Measurements from ENCODE around the gene SLC35G4. TPM values are rescaled to one million over a fixed set of nuclear protein-coding genes. Genes with fewer than 3 reads are reported as not detected.
"Not testable (repeated sequence)": the region's sequence is repeated elsewhere in the genome, so short reads cannot be mapped to it uniquely, and the experiment has no call there.

Gene SLC35G4
- total RNA-seq: not detected
- long read RNA-seq, donor 1: 0 reads
- long read RNA-seq, donor 2: 0 reads

DNA sequence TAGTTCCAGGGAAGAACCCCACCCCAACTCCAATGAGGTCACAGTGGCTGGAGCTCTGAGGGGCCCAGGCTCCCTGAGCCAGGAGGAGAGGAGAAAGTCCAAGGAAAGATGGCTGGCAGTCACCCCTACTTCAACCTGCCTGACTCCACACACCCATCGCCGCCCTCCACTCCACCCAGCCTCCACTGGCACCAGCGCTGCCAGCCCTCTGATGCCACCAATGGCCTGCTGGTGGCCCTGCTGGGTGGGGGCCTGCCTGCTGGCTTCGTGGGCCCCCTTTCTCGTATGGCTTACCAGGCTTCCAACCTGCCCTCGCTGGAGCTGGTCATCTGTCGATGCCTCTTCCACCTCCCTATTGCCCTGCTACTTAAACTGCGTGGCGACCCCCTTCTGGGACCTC is at the start of gene SLC35G4:
Gene SLC35G4 (plus strand): TSS at position 109 of the 400 bp plus-strand sequence. CDS start 0 bp downstream, at position 109.
- intact Hi-C loops (cut with DNase I); DNase-seq (ENCODE audit: low spot score): not testable (repeated sequence)

DNA sequence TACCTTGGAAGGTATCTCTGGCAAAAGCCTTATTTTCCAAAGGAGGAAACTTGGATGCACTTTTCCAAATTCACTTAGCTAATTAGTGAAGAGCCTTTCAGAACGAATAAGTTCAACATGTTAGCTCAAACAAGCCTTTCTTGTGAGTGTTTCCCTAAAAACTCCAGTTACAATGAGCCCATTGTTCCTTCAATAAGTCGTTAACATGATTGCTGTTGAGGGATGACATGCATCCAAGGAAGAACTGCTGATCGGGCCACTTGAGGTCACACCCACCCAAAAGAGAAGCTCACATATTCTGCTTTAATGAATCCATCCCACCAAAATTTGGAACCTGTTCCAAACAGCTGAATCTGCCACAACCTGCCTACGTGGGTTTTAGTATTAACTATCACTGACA is 48.1 kb upstream of the SLC35G4 start:
- no peak for DNase-seq (ENCODE audit: low spot score)
- intact Hi-C loops (cut with DNase I): no loop called here

DNA sequence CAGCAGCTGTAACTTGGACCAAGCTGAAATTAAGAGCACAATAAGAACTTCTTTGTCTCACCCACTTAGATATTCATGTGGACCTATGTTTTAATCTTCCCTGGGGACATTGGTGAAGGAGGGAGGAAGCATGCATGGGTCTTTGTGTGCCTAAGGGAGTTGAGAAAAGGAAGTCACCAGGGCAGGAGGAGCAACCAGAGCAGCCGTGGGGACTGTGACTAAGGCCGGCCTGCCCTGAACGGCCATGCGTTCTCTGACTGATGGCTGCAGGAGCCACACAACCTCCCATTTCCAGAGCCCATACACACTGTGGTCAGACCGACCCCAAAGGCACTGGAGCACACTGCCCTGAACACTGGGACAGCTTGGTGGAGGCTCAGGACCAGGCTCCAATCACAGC is 43.7 kb upstream of the SLC35G4 start:
- intact Hi-C loops (cut with DNase I): no loop called here
- DNase-seq (ENCODE audit: low spot score): no peak

DNA sequence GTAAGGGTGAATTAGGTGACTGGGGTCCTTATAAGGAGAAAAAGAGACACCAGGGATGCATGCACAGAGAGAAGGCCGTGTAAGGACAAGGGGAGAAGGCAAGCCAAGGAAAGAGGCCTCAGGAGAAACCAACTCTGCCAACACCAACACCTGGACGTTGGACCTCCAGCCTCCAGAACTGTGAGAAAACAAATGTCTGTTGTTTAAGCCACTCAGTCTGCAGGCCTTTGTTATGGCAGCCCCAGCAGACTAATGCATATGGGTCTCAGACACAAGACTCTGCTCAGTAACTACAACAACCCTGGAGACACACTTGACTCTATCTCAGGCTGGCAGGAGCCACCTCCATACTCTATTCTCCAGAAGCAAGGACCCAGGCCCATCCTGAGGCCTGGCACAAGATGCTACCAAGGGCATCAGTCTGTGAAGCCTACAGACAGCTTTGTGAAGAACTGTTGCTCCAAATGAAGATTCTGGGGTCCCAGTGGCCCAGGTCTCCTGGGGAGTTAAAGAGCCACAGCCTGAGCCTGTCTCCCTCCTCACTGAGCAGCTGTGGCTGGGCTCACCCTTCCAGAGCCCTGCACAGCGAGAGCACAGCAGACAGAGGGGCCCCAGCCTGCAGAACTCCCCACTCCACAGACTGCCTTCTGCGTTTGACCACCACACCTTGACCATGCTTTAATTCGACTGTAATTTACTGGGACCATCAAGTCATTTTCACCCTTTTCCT is 43.0 kb upstream of the SLC35G4 start:
- no peak for DNase-seq (ENCODE audit: low spot score)
- intact Hi-C loops (cut with DNase I): no loop called here

DNA sequence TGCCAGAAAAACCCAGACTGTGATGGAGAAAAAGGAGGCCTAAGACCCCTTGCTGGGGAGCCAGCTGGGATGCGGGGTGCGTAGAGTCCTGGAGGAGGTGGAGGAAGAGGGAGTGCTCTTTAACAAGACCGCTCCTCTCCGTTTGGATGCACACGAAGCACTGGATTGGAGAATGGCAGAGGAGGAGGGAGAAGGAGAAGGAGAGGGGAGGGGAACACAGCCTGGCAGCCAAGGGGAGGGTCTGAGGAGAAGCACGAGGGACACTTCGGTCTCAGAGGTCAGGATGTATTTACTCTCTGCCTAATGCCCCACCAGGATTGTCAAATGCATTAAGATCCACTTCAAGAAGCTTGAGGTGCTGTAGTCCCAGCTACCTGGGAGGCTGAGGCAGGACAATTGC is 42.0 kb upstream of the SLC35G4 start:
- intact Hi-C loops (cut with DNase I): no loop called here
- DNase-seq (ENCODE audit: low spot score): no peak

DNA sequence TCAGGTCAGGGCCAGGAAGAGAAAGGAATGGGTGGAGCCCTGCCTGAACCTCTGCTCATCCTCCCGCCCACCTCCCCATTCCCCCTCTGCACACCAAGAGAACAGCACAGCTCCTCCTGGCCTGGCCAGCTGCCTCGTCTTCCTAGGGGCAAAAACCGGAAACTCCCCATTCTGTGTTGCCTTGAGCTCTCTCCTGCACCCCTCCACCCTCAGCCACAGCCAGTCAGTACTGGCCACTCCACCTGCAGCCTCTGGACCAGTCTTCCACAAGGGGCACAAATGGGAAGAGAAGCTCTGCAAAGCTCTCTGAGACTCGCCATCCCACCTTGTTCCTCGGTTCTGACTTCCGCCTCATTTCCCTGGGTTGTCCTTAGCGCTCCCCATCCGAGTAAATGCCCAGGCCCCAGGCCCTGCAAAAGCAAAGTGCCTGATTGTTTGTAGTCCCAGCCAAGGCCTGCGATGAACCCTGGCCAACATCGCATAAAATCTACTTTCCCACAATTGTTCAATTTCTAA is 39.3 kb upstream of the SLC35G4 start:
- DNase-seq (ENCODE audit: low spot score): no peak
- intact Hi-C loops (cut with DNase I): no loop called here

DNA sequence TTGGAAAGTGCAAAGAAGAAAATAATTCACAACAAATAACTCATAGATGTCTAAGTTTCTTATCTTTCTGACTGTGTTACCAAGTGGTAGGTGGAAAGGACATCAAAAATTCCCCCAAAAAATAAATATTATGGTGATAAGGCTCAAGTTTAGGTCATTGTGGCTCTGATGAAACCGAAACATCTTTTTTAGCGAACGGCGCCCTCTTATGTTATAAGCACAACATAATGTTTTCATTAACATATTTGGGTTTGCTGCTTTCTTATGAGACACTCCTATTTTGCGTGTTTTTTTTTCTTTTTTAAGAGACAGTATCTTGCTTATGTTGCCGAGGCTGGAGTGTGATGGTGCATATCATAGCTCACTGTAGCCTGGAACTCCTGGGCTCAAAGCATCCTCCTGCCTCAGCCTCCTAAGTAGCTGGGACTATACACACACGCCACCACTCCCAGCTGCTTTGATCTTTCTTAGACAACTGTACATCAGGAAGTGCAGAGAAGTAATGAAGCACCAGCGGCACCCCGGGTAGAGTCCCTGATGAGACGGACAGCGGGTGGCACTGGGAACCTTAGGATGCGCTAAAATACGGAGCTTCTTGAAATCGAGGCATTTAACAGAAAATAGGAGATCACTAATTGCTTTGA is 38.5 kb upstream of the SLC35G4 start:
- DNase-seq (ENCODE audit: low spot score): no peak
- intact Hi-C loops (cut with DNase I): no loop called here

DNA sequence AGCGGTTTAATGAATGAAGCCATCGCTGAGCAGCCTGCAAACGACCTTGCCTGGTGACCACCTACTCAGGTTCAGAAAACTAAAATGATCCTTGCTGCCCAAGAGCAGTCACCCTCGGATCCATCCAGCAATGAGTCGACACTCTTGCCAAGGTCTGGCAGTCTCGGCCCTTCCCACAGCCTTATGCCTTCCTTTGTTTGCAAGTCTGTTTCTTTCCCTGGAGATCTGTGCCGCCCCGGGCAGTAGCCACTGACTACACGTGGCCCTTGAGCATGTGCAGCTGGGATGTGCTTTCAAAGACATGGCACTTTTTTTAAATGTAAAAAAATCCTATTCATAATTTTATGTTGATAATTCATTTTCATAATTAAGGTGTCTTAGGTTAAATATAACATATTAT is 37.2 kb upstream of the SLC35G4 start:
- DNase-seq (ENCODE audit: low spot score): no peak

DNA sequence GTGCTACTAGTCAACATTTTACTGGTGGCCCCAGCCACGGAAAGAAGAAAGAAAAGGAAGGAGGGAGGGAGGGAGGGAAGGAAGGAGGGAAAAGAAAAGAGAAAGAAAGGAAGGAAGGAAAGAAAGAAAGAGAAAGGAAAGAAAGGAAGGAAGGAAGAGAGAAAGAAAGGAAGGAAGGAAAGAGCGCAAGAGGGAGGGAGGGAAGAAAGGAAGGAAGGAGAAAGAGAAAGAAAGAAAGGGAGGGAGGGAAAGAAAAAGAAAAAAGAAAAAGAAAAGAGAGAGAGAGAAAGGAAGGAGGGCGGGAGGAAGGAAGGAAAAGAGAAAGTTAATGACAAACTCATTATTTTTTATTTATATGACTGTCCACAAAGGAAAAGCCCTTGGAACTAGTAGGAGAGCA is 34.9 kb upstream of the SLC35G4 start:
- DNase-seq (ENCODE audit: low spot score): no peak
- intact Hi-C loops (cut with DNase I): no loop called here

More for the DNA sequence above, 37.2 kb upstream of the SLC35G4 start:
- intact Hi-C loops (cut with DNase I): no loop called here

DNA sequence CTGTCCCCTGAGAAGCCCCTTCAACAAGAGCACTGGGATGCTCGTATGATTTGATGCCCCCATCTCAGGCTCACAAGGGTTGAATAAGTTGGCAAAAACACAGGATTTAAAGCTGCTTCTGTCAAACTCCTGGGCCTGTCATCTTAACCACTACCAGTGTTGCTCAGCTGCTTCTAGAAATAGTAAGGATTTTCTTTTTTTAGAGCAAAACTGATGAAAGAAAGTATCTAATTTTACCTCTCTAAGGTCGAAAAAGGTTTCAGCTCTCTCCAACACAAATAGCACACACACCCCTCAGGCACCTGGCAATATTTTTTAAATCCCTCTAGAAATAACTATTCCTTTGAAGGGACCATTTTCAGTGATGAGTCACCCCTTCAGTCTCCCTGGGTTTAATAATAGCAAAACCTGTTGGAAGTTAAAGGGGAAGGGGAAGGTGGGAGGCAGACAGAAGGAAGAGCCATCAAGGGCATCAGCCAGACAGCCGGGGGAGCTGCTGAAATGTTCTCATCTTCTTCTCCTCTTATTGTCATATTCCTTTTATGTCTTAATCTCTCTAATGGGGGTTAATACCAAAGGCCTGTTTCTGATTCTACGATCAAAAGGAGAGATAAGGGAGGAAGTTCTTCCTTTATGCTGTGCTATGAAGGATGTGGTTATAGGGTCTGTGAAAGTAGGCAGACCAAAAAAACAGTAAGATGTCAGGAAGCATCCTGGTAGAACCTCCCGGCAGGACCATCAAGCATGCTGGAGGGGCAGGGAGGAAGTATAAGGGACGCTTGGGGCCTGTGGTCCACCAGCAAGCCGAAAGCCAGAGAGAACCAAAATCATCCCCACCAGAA is 31.9 kb upstream of the SLC35G4 start:
- DNase-seq (ENCODE audit: low spot score): no peak

DNA sequence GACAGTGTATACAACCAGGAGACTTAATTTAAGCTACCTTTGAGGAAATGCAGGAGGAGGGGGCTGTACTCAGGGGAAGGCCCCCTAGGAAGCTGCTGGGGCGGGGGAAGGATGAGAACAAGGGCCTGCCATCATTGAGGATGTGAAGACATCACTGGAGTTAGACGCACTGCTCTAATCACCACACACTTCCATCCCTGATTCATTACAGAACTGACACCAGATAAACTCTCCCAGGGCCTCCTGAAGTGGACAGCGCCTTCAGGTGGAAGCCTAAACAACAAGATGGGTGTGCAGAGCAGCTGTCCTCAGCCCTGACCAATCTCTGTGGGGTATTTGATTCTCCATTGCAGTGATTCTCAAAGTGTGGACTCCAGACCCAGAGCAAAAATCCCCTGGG is 30.6 kb upstream of the SLC35G4 start:
- intact Hi-C loops (cut with DNase I): no loop called here
- DNase-seq (ENCODE audit: low spot score): no peak

More for the DNA sequence above, 31.9 kb upstream of the SLC35G4 start:
- intact Hi-C loops (cut with DNase I): no loop called here

DNA sequence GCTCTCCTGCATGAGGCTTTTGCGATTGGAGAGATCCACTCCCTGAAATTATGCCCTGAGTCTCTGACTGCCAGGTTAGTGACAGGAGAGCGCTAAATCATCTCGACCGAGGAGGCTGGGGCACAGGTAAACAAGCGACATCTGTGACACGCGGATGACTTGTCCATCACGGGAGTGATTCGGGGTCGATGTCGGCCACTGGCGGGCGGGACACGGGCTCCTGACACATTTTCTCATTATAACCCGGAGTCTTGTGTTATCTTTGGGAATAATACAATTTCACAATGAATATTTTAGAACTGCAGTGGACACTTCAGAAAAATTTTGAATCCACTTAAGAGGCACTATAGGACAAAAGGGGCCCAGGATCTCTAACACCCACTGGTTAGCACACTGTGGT is 29.5 kb upstream of the SLC35G4 start:
- intact Hi-C loops (cut with DNase I): loop anchor here in 1 of 2 donors (10.0 kb wide), 1 partner anchor 55 kb away; no protein-coding TSS in a partner anchor
- DNase-seq (ENCODE audit: low spot score): no peak

DNA sequence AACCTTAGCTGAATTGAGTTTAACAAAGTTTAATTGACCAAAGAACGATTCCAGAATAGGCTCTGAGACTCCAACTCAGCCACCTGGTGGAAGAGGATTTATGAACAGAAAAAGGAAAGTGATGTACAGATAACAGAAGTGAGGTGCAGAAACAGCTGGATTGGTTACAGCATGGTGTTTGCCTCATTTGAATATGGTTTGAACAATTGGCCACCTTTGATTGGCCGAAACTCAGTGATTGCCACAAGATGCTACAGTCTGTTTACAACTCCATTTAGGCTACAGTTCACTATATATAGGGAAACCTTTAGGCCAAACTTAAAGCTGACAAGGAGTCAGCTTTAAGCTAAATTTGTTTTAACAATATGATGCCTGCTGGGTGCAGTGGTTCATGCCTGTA is 28.1 kb upstream of the SLC35G4 start:
- intact Hi-C loops (cut with DNase I): loop anchor here in 1 of 2 donors (10.0 kb wide), 1 partner anchor 56 kb away; no protein-coding TSS in a partner anchor
- no peak for DNase-seq (ENCODE audit: low spot score)

DNA sequence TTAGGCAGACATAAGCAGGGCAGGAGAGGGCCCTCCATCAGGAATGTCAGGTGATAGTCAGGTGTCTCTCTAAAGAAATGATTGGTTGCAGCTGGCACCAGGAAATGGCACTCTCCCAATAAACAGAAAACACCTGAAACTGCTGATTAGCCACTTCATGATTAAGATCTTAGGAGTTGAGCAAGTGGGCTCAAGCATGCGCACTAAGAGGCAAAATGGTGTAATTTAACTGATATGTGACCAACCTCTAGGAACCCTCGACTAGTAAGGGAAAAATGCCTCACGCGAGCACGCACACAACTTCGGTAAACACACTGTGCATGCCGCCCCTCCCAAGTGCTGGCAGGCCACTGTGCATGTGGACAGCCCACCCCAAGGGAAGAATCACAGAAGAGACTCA is 23.8 kb upstream of the SLC35G4 start:
- intact Hi-C loops (cut with DNase I): loop anchor here in 1 of 2 donors (10.0 kb wide), 1 partner anchor 61 kb away; no protein-coding TSS in a partner anchor
- no peak for DNase-seq (ENCODE audit: low spot score)

DNA sequence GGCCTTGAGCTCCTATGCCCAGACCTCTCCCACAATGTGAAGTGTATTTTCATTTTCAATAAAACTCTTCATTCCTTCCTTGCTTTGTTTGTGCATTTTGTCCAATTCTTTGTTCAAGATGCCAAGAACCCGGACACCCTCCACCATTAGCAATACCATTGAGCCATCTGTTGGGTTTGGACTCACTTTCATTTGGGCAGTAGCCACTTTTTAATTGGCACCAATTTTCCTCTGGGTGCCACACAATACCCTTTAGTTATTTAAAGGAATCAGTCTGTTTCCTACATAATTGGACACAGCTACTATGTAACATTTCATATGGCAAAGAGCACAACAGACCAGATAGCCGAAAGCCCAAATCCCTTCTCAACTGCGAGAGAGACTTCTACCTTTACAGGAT is 22.5 kb upstream of the SLC35G4 start:
- intact Hi-C loops (cut with DNase I): loop anchor here in 1 of 2 donors (10.0 kb wide), 1 partner anchor 62 kb away; no protein-coding TSS in a partner anchor

DNA sequence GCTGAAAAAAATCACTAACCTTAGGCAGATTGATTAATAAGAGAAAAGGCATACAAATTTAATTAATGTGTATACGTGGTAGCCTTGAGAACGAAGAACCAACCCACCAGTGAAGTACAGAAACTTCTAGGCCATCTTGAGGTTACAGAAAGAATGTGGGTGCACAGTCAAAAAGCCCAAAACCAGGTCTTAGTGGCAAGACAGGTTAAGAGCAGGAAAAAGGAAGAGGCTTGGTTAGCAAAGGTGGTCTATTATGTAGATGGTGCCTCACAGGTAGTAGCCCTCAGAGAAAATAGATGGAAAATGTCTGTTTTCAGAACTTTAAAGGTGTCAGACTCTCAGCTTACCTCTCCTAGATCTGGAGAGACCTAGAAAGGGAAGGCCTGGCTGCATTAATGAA is 22.0 kb upstream of the SLC35G4 start:
- intact Hi-C loops (cut with DNase I): loop anchor here in 1 of 2 donors (10.0 kb wide), 1 partner anchor 63 kb away; no protein-coding TSS in a partner anchor
- no peak for DNase-seq (ENCODE audit: low spot score)

More for the DNA sequence above, 22.5 kb upstream of the SLC35G4 start:
- no peak for DNase-seq (ENCODE audit: low spot score)

DNA sequence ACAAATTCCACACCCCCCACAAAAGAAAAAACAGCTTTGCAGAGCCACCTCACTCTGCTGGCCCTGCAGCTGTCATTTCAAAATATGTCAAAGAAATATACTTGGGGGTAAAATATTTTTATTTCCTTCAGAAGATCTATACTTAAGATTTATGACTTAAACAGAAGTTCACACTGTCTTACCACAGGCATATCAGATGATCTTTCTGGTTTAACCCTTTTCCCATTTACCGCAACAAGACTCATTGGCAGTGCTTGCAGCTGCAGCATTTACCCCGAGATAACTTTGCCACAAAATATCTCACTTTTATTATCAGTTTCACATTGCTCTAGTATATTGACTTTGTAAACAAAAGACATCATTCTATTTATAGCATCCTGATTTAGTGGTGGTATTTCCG is 21.6 kb upstream of the SLC35G4 start:
- DNase-seq (ENCODE audit: low spot score): no peak
- intact Hi-C loops (cut with DNase I): loop anchor here in 1 of 2 donors (10.0 kb wide), 1 partner anchor 63 kb away; no protein-coding TSS in a partner anchor

DNA sequence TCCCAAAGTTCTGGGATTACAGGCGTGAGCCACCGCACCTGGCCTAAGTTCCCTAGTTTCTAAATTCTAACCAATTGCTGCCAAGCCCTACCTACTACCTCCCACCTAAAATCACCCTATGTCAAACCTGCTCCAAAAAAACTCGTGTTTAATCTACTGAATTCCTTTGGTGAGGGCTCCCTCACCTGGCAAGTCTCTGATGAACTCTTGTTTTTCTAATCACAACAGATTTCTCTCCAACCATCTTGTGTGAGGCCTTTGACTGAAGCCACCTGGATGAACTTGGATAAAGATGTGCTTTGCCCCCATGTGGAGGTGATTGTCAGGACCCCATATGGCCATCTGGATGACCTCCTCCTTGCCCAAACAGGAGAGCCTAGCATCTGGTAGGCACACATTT is 17.4 kb upstream of the SLC35G4 start:
- intact Hi-C loops (cut with DNase I): no loop called here
- DNase-seq (ENCODE audit: low spot score): no peak

DNA sequence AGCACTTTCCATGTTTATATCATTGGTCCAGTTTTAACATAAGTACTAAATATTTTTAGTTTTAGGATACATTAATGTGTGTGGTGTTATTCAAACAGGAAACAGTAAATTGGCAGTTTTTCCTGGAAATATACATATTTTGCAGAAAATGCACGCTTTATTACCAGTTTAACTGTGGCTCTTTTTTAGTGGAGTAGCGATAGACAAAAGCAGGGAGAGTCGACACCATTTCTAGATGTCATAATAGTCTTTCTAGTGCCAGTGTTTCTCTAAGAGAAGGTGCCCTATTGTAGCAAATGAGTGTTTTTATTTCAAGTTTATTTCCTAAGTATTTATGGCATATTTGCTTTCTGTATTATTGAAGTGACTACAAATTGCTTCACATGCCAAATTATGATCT is 9.1 kb upstream of the SLC35G4 start:
- intact Hi-C loops (cut with DNase I): no loop called here

More for the DNA sequence above, 9.1 kb upstream of the SLC35G4 start:
- DNase-seq (ENCODE audit: low spot score): no peak
